Naive thymus-derived CD4-positive, alpha-beta T cell (primary cell): ENCODE measurements around the gene ALDH1L2. TPM values are rescaled to one million over a fixed set of nuclear protein-coding genes. Genes with fewer than 3 reads are reported as not detected.
"Not testable (repeated sequence)": the region's sequence is repeated elsewhere in the genome, so short reads cannot be mapped to it uniquely, and the experiment has no call there.

Experiments used
- ATAC-seq: fragments of 150-1000 bp; cut with Tn5 transposase; 2 replicates; pipeline ENCODE4 v1.10.0; 2021; ENCODE audit warnings: mild to moderate bottlenecking, moderate library complexity
- CTCF ChIA-PET: fragments of 350-600 bp; sonication (Branson Sonifier 250); formaldehyde crosslinking; loops from one replicate; lab custom pipeline; 2021; ENCODE audit warnings: antibody characterized with exemption; lab: Charles Lee
- POLR2A ChIA-PET: fragments of 350-600 bp; sonication (Branson Sonifier 250); formaldehyde crosslinking; loops from one replicate; lab custom pipeline; 2021; ENCODE audit warnings: antibody characterized with exemption, inconsistent platforms; lab: Charles Lee
- DNase-seq, 9 donors: peaks; one replicate each; pipeline versions ENCODE4 v3.0.0 to v3.0.0-alpha.2; 2020 to 2022; ENCODE audit warnings: mixed read lengths in 1 of 9
- H3K27ac ChIP-seq: one replicate; pipeline ENCODE4 v1.7.0; 2013; ENCODE audit warnings: mild to moderate bottlenecking, low read depth, low read length, moderate library complexity
- H3K27me3 ChIP-seq, 2 donors: one replicate each; pipeline ENCODE4 v1.7.0; 2013; ENCODE audit warnings: low read length in 2 of 2, mild to moderate bottlenecking in 2 of 2, moderate library complexity in 2 of 2; ENCODE audit not compliant: control insufficient read depth in 2 of 2, insufficient read depth in 2 of 2
- H3K36me3 ChIP-seq, 3 experiments: 1 replicate in 2 of 3; 2 replicates in 1 of 3; pipeline ENCODE4 v1.7.0; 2013; ENCODE audit warnings: low read length in 3 of 3, mild to moderate bottlenecking in 3 of 3, moderate library complexity in 1 of 3; ENCODE audit not compliant: insufficient read depth in 3 of 3, control insufficient read depth in 2 of 3
- H3K4me1 ChIP-seq, 2 donors: one replicate each; pipeline ENCODE4 v1.7.0; 2013; ENCODE audit warnings: low read length in 2 of 2, mild to moderate bottlenecking in 2 of 2, moderate library complexity in 1 of 2; ENCODE audit not compliant: control insufficient read depth in 2 of 2, insufficient read depth in 2 of 2
- H3K4me3 ChIP-seq: 2 replicates; pipeline ENCODE4 v1.7.0; 2013; ENCODE audit warnings: mild to moderate bottlenecking, low read length
- H3K9me3 ChIP-seq, 3 experiments: 1 replicate in 2 of 3; 2 replicates in 1 of 3; pipeline ENCODE4 v1.7.0; 2013; ENCODE audit warnings: low read length in 3 of 3; ENCODE audit not compliant: control insufficient read depth in 2 of 3
- H3K27ac Mint-ChIP-seq, 9 donors: one replicate each; pipeline ENCODE4 v1.8.0; 2020 to 2022; ENCODE audit warnings: mixed read lengths in 9 of 9, mild to moderate bottlenecking in 8 of 9, moderate library complexity in 5 of 9, inconsistent platforms in 2 of 9
- H3K27me3 Mint-ChIP-seq, 5 donors: one replicate each; pipeline ENCODE4 v1.8.0; 2021 to 2022; ENCODE audit warnings: mixed read lengths in 5 of 5, mild to moderate bottlenecking in 1 of 5
- H3K36me3 Mint-ChIP-seq, 5 donors: one replicate each; pipeline ENCODE4 v1.8.0; 2020 to 2022; ENCODE audit warnings: mixed read lengths in 5 of 5, mild to moderate bottlenecking in 3 of 5, inconsistent platforms in 1 of 5
- H3K4me1 Mint-ChIP-seq, 7 donors: one replicate each; pipeline ENCODE4 v1.8.0; 2020 to 2022; ENCODE audit warnings: mixed read lengths in 7 of 7, mild to moderate bottlenecking in 3 of 7, inconsistent platforms in 1 of 7
- H3K4me3 Mint-ChIP-seq, 10 donors: one replicate each; pipeline ENCODE4 v1.8.0; 2020 to 2022; ENCODE audit warnings: mild to moderate bottlenecking in 10 of 10, mixed read lengths in 10 of 10, moderate library complexity in 6 of 10, inconsistent platforms in 2 of 10
- H3K9me3 Mint-ChIP-seq, 11 donors: one replicate each; pipeline ENCODE4 v1.8.0; 2020 to 2022; ENCODE audit warnings: mixed read lengths in 11 of 11, mild to moderate bottlenecking in 4 of 11, inconsistent platforms in 1 of 11, moderate library complexity in 1 of 11
- intact Hi-C, 2 donors: fragments of 100-400 bp; cut with micrococcal nuclease; formaldehyde crosslinking; loops; one replicate each; pipeline ENCODE4 v1.15.1; 2023
- polyA plus RNA-seq, 2 donors: library from polyadenylated mRNA; unstranded; fragments of 300-500 nt; fragmentation: Illumina TruSeq; gene quantifications; one replicate each; pipeline ENCODE4 v1.2.3, GENCODE V29; 2021
- total RNA-seq, 6 experiments: library from RNA in 5 of 6; stranded (reverse) in 5 of 6; gene quantifications; 1 replicate in 5 of 6; 2 replicates in 1 of 6; pipeline ENCODE4 v1.2.3 and lab custom pipeline; 2021 to 2026

ALDH1L2 gene
- total and polyA plus RNA-seq, 7 experiments from 2014 or later: 0.24 to 0.42 (median 0.34) TPM; not detected in 3

DNA sequence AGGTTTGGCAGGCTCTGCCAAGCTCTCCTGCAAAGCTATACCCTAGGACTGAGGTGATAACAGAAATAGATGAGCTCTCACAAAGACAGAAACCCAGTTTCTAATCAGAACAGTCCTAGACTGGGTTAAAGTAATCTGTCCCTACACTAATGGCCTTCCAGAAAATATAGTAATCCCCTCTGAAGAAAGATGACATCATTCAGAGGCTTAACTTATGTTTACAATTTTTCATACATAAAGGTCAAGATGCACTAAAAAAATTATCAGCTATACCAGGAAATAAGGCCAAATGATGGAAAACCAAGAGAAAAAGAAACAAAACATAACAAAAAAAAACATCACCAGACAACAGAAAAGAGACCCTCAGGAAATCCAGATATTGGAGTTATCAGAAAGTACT lies 18.4 kb upstream of the ALDH1L2 start:
- POLR2A ChIA-PET: no interaction called here

DNA sequence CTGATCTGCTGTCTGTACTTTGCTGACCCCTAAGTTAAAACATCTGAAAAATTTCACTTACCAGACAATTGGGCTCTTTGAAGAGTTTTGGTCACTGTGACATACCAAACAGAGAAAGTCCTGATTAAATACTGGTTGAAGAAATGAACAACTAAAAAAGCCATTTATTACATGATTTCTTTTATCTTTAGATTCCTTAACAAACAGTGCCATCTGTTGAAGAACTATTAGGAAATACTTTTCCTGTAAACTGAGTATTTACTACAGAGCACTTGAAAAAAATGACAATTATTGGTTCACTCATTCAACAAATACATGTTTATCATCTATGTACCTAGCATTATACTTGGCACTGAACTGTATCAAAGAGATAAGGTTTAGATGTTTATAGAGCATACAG lies 16.7 kb upstream of the ALDH1L2 start:
- no peak overlapping the region for H3K27ac ChIP-seq
- POLR2A ChIA-PET: no interaction called here
- Mint-ChIP-seq H3K36me3 (peaks cover 0 to 11% (median 0%) of the 10 kb centered on the region in 5 donors), H3K27me3 (peaks cover 21 to 67% (median 33%) of the 10 kb centered on the region in 5 donors), H3K27ac (no peak overlapping the region), H3K9me3 (peaks cover 0 to 16% (median 9%) of the 10 kb centered on the region in 11 donors), H3K4me1 (peaks cover 0 to 2% (median 0%) of the 10 kb centered on the region in 7 donors), H3K4me3 (no peak overlapping the region)
- CTCF ChIA-PET: no interaction called here
- intact Hi-C loops: loop anchor here in 1 of 2 donors (10.0 kb wide), 3 partner anchors 1036 to 1994 kb away; partner anchors contain the start of genes CRY1, HCFC2 and RIC8B
- DNase-seq (no peak), ATAC-seq (no peak)
- H3K9me3 ChIP-seq: no peaks in the 10 kb centered on the region
- no peaks in the 10 kb centered on the region for H3K36me3 ChIP-seq
- no peaks in the 10 kb centered on the region for H3K4me1 ChIP-seq
- no peak overlapping the region for H3K4me3 ChIP-seq
- H3K27me3 ChIP-seq: no peaks in the 10 kb centered on the region

More for the DNA sequence above, 18.4 kb upstream of the ALDH1L2 start:
- no peaks in the 10 kb centered on the region for H3K27me3 ChIP-seq
- no peak overlapping the region for H3K4me3 Mint-ChIP-seq
- intact Hi-C loops: loop anchor here in 1 of 2 donors (10.0 kb wide), 3 partner anchors 1038 to 1992 kb away; partner anchors contain the start of genes CRY1, HCFC2 and RIC8B
- ATAC-seq: no peak
- peaks cover 21 to 66% (median 39%) of the 10 kb centered on the region in 5 donors for H3K27me3 Mint-ChIP-seq
- peaks cover 0 to 6% (median 0%) of the 10 kb centered on the region in 5 donors for H3K36me3 Mint-ChIP-seq
- H3K27ac Mint-ChIP-seq: no peak overlapping the region
- DNase-seq: no peak
- no peaks in the 10 kb centered on the region for H3K9me3 ChIP-seq
- peaks cover 0 to 11% (median 5%) of the 10 kb centered on the region in 7 donors for H3K4me1 Mint-ChIP-seq
- H3K4me3 ChIP-seq: no peak overlapping the region
- H3K36me3 ChIP-seq: peaks cover 0 to 1% (median 0%) of the 10 kb centered on the region in 3 experiments
- no peaks in the 10 kb centered on the region for H3K4me1 ChIP-seq
- H3K9me3 Mint-ChIP-seq: peaks cover 0 to 6% (median 3%) of the 10 kb centered on the region in 11 donors
- CTCF ChIA-PET: no interaction called here
- no peak overlapping the region for H3K27ac ChIP-seq

DNA sequence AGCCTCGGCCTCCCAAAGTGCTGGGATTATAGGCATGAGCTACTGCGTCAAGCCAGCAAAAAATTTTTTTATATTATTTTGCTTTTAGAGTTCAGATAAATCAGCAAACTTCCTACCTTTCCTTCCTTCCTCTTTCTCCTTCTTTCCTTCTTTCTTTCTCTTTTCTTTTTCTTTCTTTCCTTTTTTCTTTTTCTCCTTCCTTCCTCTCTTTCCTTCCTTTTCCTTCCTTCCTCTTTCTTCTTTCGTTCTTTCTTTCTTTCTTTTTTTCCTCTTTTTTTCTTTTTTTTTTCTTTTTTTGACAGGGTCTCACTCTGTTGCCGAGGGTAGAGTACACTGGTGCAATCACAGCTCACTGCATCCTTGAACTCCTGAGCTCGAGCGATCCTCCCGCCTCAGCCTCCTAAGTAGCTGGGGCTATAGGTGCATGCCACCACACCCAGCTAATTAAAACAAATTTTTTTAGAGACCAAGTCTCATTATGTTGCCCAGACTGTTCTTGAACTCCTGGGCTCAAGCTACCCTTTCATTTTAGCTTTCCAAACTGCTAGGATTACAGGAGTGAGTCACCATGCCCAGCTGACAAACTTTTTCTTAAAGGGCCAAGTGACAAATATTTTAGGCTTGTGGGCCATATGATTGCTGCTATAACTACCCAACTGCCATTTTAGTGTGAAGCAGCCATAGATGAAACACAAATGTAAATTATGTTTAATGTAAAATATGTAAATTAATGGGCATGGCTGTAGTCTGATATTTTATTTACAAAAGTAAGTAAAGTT lies 16.1 kb upstream of the ALDH1L2 start:
- no peak overlapping the region for H3K27ac Mint-ChIP-seq
- Histone ChIP-seq H3K9me3 (no peaks in the 10 kb centered on the region), H3K27me3 (no peaks in the 10 kb centered on the region), H3K4me3 (no peak overlapping the region), H3K27ac (no peak overlapping the region), H3K36me3 (no peaks in the 10 kb centered on the region), H3K4me1 (no peaks in the 10 kb centered on the region)
- ATAC-seq (no peak), DNase-seq (no peak)
- H3K4me1 Mint-ChIP-seq: peaks cover 0 to 2% (median 0%) of the 10 kb centered on the region in 7 donors
- H3K36me3 Mint-ChIP-seq: peaks cover 0 to 15% (median 0%) of the 10 kb centered on the region in 5 donors
- H3K27me3 Mint-ChIP-seq: peaks cover 21 to 67% (median 31%) of the 10 kb centered on the region in 5 donors
- intact Hi-C loops: loop anchor here in 1 of 2 donors (10.0 kb wide), 3 partner anchors 1036 to 1994 kb away; partner anchors contain the start of genes CRY1, HCFC2 and RIC8B
- ChIA-PET POLR2A (no interaction called here), CTCF (no interaction called here)
- peaks cover 0 to 22% (median 13%) of the 10 kb centered on the region in 11 donors for H3K9me3 Mint-ChIP-seq
- H3K4me3 Mint-ChIP-seq: no peak overlapping the region

DNA sequence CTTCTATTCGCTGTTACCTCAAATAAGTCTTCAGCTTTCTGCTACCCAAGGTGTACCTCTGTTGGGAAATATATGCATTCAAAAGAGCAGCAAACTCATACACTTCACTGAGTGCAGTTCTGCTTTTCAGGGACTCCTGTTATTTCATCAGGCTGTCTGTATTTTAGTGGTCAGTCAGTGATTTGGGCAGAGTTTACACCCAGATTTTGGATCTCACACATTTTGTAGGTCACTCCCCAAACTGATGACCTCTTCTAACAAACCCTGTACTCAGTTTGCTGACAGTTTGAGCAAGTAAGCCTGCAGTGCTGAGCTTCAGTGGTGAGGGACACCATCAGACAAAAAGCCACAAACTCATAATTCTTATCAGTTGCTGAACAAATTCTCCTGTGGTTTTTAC lies 15.1 kb upstream of the ALDH1L2 start:
- no peaks in the 10 kb centered on the region for H3K4me1 ChIP-seq
- no peaks in the 10 kb centered on the region for H3K27me3 ChIP-seq
- DNase-seq: no peak
- intact Hi-C loops: no loop called here
- H3K4me1 Mint-ChIP-seq: peaks cover 0 to 2% (median 0%) of the 10 kb centered on the region in 7 donors
- ATAC-seq: peak; percentile 42
- H3K27ac ChIP-seq: no peak overlapping the region
- no peaks in the 10 kb centered on the region for H3K9me3 ChIP-seq
- peaks cover 0 to 31% (median 17%) of the 10 kb centered on the region in 11 donors for H3K9me3 Mint-ChIP-seq
- peaks cover 0 to 18% (median 0%) of the 10 kb centered on the region in 5 donors for H3K36me3 Mint-ChIP-seq
- H3K4me3 Mint-ChIP-seq: no peak overlapping the region
- H3K27ac Mint-ChIP-seq: no peak overlapping the region
- no peak overlapping the region for H3K4me3 ChIP-seq
- no peaks in the 10 kb centered on the region for H3K36me3 ChIP-seq
- CTCF ChIA-PET: no interaction called here
- H3K27me3 Mint-ChIP-seq: peaks cover 21 to 62% (median 26%) of the 10 kb centered on the region in 5 donors
- POLR2A ChIA-PET: no interaction called here

DNA sequence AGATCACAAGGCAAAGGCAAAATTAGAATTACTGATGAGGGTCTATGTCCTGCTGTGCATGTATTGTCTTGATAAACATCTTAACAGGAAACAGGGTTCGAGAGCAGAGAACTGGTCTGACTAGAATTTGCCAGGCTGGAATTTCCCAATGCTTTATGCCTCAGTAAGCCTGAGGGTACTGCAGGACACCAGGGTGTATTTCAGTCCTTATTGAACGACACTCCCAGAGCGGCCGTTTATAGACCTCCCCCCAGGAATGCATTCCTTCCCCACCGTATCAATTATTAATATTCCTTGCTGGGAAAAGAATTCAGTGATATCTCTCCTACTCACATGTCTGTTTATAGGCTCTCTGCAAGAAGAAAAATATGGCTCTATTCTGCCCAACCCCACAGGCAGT lies 11.1 kb upstream of the ALDH1L2 start:
- CTCF ChIA-PET, DNase-seq, H3K9me3 ChIP-seq, POLR2A ChIA-PET, ATAC-seq, H3K4me1 ChIP-seq, intact Hi-C loops, H3K4me3 Mint-ChIP-seq, H3K36me3 ChIP-seq, H3K4me3 ChIP-seq, H3K4me1 Mint-ChIP-seq, H3K27ac ChIP-seq, H3K27ac Mint-ChIP-seq, H3K27me3 ChIP-seq: not testable (repeated sequence)
- H3K27me3 Mint-ChIP-seq: peaks cover 0 to 59% (median 23%) of the 10 kb centered on the region in 5 donors
- H3K36me3 Mint-ChIP-seq: peaks cover 0 to 18% (median 0%) of the 10 kb centered on the region in 5 donors
- H3K9me3 Mint-ChIP-seq: peaks cover 0 to 34% (median 17%) of the 10 kb centered on the region in 11 donors

DNA sequence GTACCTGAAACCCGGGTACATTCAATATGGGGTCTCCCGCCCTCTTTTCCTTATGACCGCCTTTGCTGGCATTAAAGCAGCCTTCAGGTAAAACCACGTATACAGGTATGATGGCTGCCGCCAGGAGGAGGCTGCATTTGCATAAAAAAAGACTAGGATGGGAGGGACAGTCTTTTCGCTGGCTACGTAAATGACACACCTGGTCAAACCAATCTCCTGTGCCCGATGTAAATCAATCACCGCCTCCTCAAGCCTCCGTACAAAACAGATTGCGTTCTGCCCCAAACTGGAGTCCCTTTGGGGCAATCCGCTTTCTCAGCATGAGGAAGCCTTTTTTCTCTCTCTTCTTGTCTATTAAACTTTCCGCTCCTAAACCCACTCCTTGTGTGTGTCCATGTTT lies 8.1 kb upstream of the ALDH1L2 start:
- H3K4me3 Mint-ChIP-seq: no peak overlapping the region
- no peaks in the 10 kb centered on the region for H3K4me1 Mint-ChIP-seq
- intact Hi-C loops: no loop called here
- no peaks in the 10 kb centered on the region for H3K36me3 ChIP-seq
- no peak for DNase-seq
- no peaks in the 10 kb centered on the region for H3K27me3 ChIP-seq
- H3K9me3 Mint-ChIP-seq: peaks cover 0 to 27% (median 16%) of the 10 kb centered on the region in 11 donors
- no peak overlapping the region for H3K27ac ChIP-seq
- H3K27ac Mint-ChIP-seq: no peak overlapping the region
- ATAC-seq: no peak
- ChIA-PET CTCF (no interaction called here), POLR2A (no interaction called here)
- H3K4me3 ChIP-seq: no peak overlapping the region
- no peaks in the 10 kb centered on the region for H3K4me1 ChIP-seq
- no peaks in the 10 kb centered on the region for H3K9me3 ChIP-seq
- peaks cover 0 to 39% (median 7%) of the 10 kb centered on the region in 5 donors for H3K27me3 Mint-ChIP-seq
- peaks cover 0 to 12% (median 0%) of the 10 kb centered on the region in 5 donors for H3K36me3 Mint-ChIP-seq
